GDM1 (cell line): ENCODE results near the gene ODAD3.

Experiments
- DNase-seq: peaks from one replicate; lab custom pipeline; 2025; lab: John Stamatoyannopoulos, UW

The ODAD3 gene

DNA sequence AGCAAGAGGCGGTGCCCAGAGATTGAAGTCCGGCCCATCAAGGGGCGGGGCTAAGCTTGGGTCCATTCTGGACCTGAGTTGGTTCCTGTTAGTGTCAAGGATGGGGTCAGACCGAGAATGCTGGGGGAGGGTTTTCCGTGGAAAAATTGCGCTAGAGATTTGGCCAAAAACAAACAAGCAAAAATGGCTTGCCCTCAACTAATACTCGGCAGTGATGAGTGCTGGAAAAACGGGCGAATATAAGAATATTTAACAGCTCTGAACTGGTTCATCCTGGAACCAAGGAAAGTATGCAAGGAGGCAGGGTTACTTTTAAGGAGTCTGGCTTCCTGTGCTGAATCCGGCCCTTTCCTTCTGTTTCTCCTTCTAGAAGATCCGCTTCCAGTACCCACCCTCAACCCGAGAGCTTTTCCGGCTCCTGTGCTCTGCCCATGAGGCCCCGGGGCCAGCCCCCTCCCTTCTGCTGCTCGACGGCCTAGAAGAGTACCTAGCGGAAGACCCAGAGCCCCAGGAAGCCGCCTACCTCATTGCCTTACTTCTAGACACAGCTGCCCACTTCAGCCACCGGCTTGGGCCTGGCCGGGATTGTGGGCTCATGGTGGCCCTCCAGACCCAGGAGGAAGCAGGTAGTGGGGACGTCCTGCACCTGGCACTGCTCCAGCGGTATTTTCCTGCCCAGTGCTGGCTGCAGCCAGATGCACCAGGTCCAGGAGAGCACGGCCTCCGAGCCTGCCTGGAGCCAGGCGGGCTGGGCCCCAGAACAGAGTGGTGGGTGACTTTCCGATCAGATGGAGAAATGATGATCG, 59.6 kb downstream of the ODAD3 start:
- DNase-seq, result peak; percentile 57

GRCh38 chr19:11374433-11375142, 60.3 kb downstream of the ODAD3 start, which contains the start of gene SWSAP1:
TSS of gene SWSAP1 (plus strand) at chr19:11374666. CDS start at chr19:11374681, 15 bp downstream.
- peak; percentile 99 for DNase-seq

DNA sequence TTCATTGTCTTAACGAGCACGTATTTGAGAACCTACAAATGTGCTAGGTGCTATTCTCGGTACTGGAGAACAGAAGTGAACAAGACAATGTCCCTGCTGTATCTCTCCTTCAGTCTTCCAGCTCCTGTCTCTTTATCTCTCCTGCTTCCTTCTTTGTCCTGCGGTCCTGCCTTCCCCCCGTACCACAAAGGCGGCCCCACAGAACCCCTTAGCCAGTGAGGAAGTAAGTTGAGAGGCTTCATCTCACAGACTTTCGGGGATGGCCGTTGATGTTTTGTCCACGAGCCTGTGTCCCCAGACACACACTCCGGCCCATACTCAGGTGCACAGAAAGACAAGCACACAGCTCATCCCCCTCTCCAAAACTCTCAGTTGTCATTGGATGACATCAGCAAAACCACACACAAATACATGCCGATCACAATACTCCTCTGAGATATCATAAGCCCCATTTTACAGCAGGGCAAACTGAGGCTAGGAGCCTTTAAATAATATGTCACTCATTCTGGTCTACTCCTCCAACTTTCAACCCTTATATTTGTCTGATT, 61.0 kb downstream of the ODAD3 start:
- DNase-seq, result peak; percentile 31

DNA sequence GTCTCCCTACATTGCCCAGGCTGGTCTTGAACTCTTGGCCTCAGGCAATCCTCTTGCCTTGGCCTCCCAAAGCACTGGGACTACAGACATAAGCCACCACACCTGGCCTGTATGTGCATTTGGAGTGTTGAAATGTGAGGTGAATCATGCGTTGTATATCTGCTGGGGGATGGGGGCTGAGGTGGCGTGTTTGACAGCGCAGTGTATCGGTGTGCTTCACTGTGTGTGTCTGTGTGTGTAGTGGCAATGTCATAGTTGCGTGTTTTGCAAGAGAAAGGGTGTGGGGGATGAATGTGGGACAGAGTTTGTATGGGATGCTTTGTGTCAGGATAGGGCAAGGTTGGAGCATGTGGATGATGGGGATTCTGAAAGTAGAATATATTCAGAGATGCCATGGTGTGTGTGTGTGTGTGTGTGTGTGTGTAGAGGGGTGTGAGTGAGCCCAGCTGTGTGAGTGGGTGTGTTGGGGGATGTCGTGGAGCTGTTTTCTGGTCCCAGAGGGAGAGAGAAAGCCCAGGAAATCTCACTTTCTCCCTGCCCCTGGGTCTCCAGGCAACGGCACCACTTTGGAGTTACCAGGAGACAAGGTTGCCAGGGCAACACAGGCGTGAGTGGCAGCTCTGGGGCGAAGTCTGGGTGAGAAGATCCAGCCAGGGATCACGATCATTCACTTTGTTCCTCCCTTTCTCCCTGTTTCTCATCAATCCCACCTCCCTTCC, 61.6 kb downstream of the ODAD3 start:
- no peak for DNase-seq

- no peak for DNase-seq
Observed at GRCh38 chr19:11370744-11371143, 64.2 kb downstream of the ODAD3 start.
